MM.1S (cell line): ENCODE measurements around the gene NOA1.

ENCODE experiments used
- CTCF ChIP-seq: fragments of 300-600 bp; sonication (generic); IDR thresholded peaks from 2 replicates; pipeline ENCODE4 v1.5.1; 2016; ENCODE audit warnings: antibody characterized with exemption, low read length, mixed read lengths
- EZH2 ChIP-seq: fragments of 300-600 bp; sonication (generic); optimal IDR thresholded peaks from 2 replicates; pipeline ENCODE3; 2017; ENCODE audit warnings: low read depth, mild to moderate bottlenecking, antibody characterized with exemption, low read length, mixed read lengths

- TF ChIP-seq CTCF: no peak
- TF ChIP-seq EZH2: no peak
These were observed 23.5 kb downstream of the NOA1 start for GRCh38 chr4:56953680-56954520.
